GM21367 (cell line): ENCODE results near the gene MAPK8.
A peak's percentile ranks its signal among the peaks of the same experiment; 100 is the strongest.
"Not testable (repeated sequence)": the region's sequence is repeated elsewhere in the genome, so short reads cannot be mapped to it uniquely, and the experiment has no call there.

Experiments used
- ATAC-seq: cut with Tn5 transposase; IDR thresholded peaks from one replicate; pipeline ENCODE4 v1.9.1; 2021; ENCODE audit not compliant: unreplicated experiment

Gene MAPK8

GRCh38 chr10:48306265-48306869 is at the start of gene MAPK8:
Gene MAPK8, plus strand, starts transcription at chr10:48306677. Its CDS starts 94,984 bp downstream, at chr10:48401661.
- ATAC-seq, result peak; percentile 84

GRCh38 chr10:48257407-48257961 is 49.0 kb upstream of the MAPK8 start:
- no peak for ATAC-seq

GRCh38 chr10:48258105-48258504 is 48.4 kb upstream of the MAPK8 start:
- ATAC-seq, result no peak

GRCh38 chr10:48266528-48266927 is 39.9 kb upstream of the MAPK8 start:
- ATAC-seq, result no peak

DNA sequence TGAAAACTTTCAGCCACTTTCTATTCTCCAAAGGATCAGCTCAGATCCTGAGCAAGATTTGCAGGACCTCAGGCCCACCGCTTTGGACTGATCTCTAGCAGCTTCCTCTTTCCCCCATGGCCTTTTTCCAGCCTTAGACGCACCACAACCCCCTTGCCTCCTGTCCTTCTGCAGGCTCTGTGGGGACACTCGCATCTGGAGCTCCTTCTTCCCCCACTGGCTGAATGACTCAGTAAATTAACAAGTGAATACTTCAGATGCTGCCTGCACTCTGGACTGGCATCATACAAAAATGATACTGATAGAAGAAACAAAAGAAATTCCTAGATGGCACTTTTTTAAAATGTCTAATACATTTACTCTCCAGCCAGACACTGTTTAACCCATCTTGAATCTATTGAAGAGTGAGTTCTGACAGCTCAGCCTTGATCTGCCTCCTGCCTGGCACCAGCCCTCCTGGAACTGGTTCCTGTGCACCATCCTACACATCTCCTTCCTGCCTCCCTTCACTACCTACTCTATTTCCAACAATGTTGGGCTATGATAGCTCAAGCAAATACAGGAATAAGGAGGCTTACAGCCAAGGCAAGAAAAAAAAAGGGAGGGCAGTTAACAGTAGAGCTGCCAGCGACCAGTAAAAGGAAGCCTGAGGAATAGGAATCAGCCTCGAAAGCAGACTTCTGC is 35.3 kb upstream of the MAPK8 start:
- ATAC-seq, result no peak

- ATAC-seq, result no peak
Measured at GRCh38 chr10:48272682-48273081, 33.8 kb upstream of the MAPK8 start.

- ATAC-seq, result no peak
Measured at GRCh38 chr10:48273741-48274140, 32.7 kb upstream of the MAPK8 start.

DNA sequence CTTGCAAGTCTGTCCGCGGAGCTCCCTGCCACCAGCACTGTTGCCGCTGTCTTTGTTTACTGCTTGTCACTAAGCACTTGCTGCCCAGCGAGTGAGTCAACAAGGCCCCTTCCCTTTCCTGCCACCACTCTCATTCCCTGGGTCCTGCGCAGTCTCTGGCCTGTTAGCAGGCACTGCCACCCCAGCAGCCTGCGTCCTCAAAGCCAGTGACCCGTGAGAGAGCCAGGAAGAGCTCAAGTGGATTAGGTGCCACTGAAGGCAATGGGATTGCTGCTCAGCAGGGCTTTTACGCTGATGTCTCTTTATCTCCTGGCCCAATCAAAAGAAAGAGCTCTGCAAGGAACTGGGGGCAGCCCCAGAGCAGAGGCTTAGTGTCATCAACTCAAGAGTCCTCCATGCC is 31.8 kb upstream of the MAPK8 start, which contains the start of gene FRMPD2:
TSS of gene FRMPD2 (minus strand) at position 61 of the 400 bp plus-strand sequence. CDS start 129 bp downstream, outside the sequence.
- no peak for ATAC-seq

GRCh38 chr10:48277093-48277492 is 29.4 kb upstream of the MAPK8 start:
- no peak for ATAC-seq

- peak; percentile 87 for ATAC-seq
Measured at GRCh38 chr10:48279081-48279751, 27.3 kb upstream of the MAPK8 start.

DNA sequence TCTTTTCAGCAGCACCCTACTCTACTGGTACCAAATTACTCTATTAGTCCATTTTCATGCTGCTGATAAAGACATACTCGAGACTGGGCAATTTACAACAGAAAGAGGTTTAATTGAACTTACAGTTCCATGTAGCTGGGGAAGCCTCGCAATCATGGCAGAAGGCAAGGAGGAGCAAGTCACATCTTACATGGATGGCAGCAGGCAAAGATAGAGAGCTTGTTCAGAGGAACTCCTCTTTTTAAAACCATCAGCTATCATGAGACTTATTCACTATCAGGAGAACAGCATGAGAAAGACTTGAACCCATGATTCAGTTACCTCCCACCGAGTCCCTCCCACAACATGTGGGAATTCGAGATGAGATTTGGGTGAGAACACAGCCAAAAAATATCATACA is 24.8 kb upstream of the MAPK8 start:
- not testable (repeated sequence) for ATAC-seq

DNA sequence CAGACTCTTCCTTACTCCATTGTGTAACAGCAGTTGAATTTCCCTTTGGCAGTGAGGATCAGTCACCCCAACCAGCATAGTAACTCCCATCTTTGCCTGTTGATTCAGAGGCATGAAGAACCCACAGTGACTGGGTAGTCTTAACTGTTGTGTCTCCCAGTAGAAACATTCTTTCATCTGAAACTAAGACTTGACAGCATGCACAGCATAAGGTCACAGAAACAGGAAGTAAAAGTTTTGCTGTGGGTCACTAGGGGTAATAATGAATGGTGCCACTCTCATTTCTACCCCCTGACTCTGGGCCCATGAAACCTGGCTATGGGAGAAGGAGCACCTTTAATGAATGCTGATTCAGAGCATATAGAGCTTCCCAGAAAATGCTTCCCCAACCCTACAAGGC is 23.6 kb upstream of the MAPK8 start:
- peak; percentile 51 for ATAC-seq

GRCh38 chr10:48284002-48284546 is 22.4 kb upstream of the MAPK8 start:
- ATAC-seq, result no peak

DNA sequence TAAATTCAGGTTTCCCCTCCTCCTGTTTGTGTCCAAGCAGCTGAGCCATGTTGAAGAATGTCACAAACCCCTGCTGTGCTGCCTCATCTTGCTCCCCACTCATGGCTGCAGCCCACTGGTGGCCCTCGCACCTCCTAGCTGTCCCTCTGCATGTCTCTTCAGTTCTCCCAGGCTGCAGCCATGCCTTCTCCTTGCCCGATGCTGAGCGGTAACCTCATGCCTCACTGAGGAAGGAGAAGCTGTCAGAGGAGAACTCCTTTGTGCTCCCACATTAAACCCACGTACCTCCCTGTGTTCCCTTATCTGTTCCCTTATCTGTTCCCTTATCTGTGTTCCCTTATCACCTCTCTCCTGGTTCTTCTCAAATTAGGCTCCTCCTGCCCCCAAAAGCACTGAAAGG is 21.7 kb upstream of the MAPK8 start:
- ATAC-seq, result no peak

- no peak for ATAC-seq
Measured at GRCh38 chr10:48285710-48286109, 20.8 kb upstream of the MAPK8 start.

DNA sequence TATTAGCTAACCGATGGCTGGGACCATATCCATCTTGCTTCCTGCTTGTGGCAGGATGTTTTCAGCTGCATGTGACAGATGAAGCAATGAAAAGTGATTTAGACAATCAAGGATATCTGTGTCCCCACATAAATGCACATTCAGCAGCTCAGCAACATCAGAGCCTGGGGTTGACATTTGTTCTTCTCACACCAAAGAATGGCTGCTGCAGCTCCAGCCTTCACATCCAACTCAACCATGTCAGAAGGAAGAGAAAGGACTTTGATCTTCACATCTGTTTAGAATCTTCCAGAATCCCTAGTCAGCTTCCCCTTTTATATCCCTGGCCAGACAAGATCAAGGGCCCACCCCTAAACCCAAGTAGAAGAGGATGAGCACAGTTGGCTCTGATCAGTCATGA is 20.1 kb upstream of the MAPK8 start:
- no peak for ATAC-seq

GRCh38 chr10:48287417-48288391 is 18.8 kb upstream of the MAPK8 start:
- ATAC-seq, result peak; percentile 32

- ATAC-seq, result no peak
Measured at GRCh38 chr10:48288661-48289060, 17.8 kb upstream of the MAPK8 start.

- no peak for ATAC-seq
Measured at GRCh38 chr10:48289501-48290238, 16.8 kb upstream of the MAPK8 start.

DNA sequence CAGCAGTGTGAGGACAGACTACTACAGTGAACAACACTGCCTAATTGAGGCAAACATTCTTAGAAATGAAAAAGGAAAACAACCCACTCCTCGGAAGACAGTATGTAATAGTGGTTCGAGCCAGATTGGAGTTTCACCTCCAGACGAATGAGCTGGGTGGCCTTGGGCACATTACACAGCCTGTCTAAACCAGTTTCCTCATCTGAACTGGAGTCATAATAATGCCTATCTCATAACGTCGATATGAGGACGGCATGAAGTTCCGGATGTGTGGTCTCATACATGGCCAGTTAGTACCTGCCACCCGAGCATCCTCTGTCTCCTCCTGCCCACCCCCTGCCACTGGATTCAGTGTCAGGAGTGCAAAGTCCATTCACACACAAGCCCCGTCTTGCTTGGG is 16.2 kb upstream of the MAPK8 start:
- no peak for ATAC-seq
